Tibial artery (tissue), 4 donors: Measurements from ENCODE around the gene DBF4B.
"Not testable (repeated sequence)": the region's sequence is repeated elsewhere in the genome, so short reads cannot be mapped to it uniquely, and the experiment has no call there.

Experiments
- DNase-seq, 2 donors: peaks; one replicate each; pipeline ENCODE4 v3.0.0-alpha.2; 2019
- H3K27ac ChIP-seq, 2 donors: fragments of 200-600 bp; sonication (generic) in 1 of 2; 1 replicate in 1 of 2; 2 replicates in 1 of 2; pipeline ENCODE4 v1.5.1; 2018 to 2019; ENCODE audit warnings: mild to moderate bottlenecking in 1 of 2
- H3K27me3 ChIP-seq, 2 donors: fragments of 200-600 bp; sonication (generic) in 1 of 2; one replicate each; pipeline versions ENCODE4 v1.5.1 to v1.6.0; 2016 to 2019
- H3K36me3 ChIP-seq, 3 donors: fragments of 200-600 bp; sonication (generic) in 2 of 3; one replicate each; pipeline ENCODE4 v1.5.1; 2016 to 2019; ENCODE audit warnings: mild to moderate bottlenecking in 2 of 3
- H3K4me1 ChIP-seq, 4 donors: fragments of 200-600 bp; sonication (generic) in 2 of 4; 1 replicate in 3 of 4; 2 replicates in 1 of 4; pipeline ENCODE4 v1.5.1; 2016 to 2019
- H3K4me3 ChIP-seq, 2 donors: fragments of 200-600 bp; sonication (generic) in 1 of 2; 1 replicate in 1 of 2; 2 replicates in 1 of 2; pipeline ENCODE4 v1.5.1; 2018 to 2019; ENCODE audit warnings: mild to moderate bottlenecking in 2 of 2
- H3K9me3 ChIP-seq, 3 donors: fragments of 200-600 bp; sonication (generic) in 1 of 3; one replicate each; pipeline ENCODE4 v1.5.1; 2016 to 2019
- CTCF ChIP-seq, 2 experiments: fragments of 200-600 bp in 1 of 2; fragments of 450-650 bp in 1 of 2; IDR thresholded peaks; one replicate each; pipeline ENCODE4 v1.5.1; 2017 to 2019; ENCODE audit warnings: antibody characterized with exemption in 2 of 2, mild to moderate bottlenecking in 1 of 2, moderate library complexity in 1 of 2
- intact Hi-C: fragments of 100-400 bp; cut with DNase I; formaldehyde crosslinking; loops from one replicate; pipeline ENCODE4 v1.15.0; 2023; ENCODE audit warnings: low total_unique reads

The DBF4B gene

GRCh38 chr17:44719444-44719843 is 11.0 kb downstream of the DBF4B start:
- no peak for TF ChIP-seq CTCF (IDR thresholded peaks at IDR 0.05)
- Histone ChIP-seq H3K4me3 (no peak overlapping the region), H3K9me3 (no peaks in the 10 kb centered on the region), H3K27me3 (no peaks in the 10 kb centered on the region), H3K27ac (no peak overlapping the region), H3K4me1 (no peaks in the 10 kb centered on the region), H3K36me3 (peaks cover 0 to 33% (median 6%) of the 10 kb centered on the region in 3 donors)
- intact Hi-C loops = no loop called here
- DNase-seq = no peak

- H3K4me3 ChIP-seq = no peak overlapping the region
- no peaks in the 10 kb centered on the region for H3K4me1 ChIP-seq
- DNase-seq = no peak
- peaks cover 0 to 34% (median 6%) of the 10 kb centered on the region in 3 donors for H3K36me3 ChIP-seq
- no peak for TF ChIP-seq CTCF (IDR thresholded peaks at IDR 0.05)
- no peak overlapping the region for H3K27ac ChIP-seq
- intact Hi-C loops = no loop called here
- H3K27me3 ChIP-seq = no peaks in the 10 kb centered on the region
- H3K9me3 ChIP-seq = no peaks in the 10 kb centered on the region
Observed at GRCh38 chr17:44722254-44722653, 13.8 kb downstream of the DBF4B start.

GRCh38 chr17:44726121-44726520 is 17.7 kb downstream of the DBF4B start:
- H3K27ac ChIP-seq, DNase-seq, H3K4me1 ChIP-seq, H3K27me3 ChIP-seq, H3K4me3 ChIP-seq, intact Hi-C loops, H3K9me3 ChIP-seq: not testable (repeated sequence)
- H3K36me3 ChIP-seq = peaks cover 6 to 38% (median 8%) of the 10 kb centered on the region in 3 donors

GRCh38 chr17:44733753-44734152 is 25.3 kb downstream of the DBF4B start:
- Histone ChIP-seq H3K27me3 (no peaks in the 10 kb centered on the region), H3K4me1 (no peaks in the 10 kb centered on the region), H3K36me3 (peaks cover 0 to 23% (median 8%) of the 10 kb centered on the region in 3 donors), H3K4me3 (no peak overlapping the region), H3K27ac (no peak overlapping the region), H3K9me3 (no peaks in the 10 kb centered on the region)
- DNase-seq = no peak
- TF ChIP-seq CTCF (IDR thresholded peaks at IDR 0.05) = no peak
- intact Hi-C loops = no loop called here

GRCh38 chr17:44734272-44734671 is 25.8 kb downstream of the DBF4B start:
- TF ChIP-seq CTCF (IDR thresholded peaks at IDR 0.05) = no peak
- intact Hi-C loops = no loop called here

GRCh38 chr17:44736551-44737240 is 28.2 kb downstream of the DBF4B start:
- Histone ChIP-seq H3K9me3 (no peaks in the 10 kb centered on the region), H3K4me1 (no peaks in the 10 kb centered on the region), H3K36me3 (peaks cover 0 to 26% (median 4%) of the 10 kb centered on the region in 3 donors), H3K4me3 (no peak overlapping the region), H3K27me3 (no peaks in the 10 kb centered on the region), H3K27ac (no peak overlapping the region)
- no peak for TF ChIP-seq CTCF (IDR thresholded peaks at IDR 0.05)
- intact Hi-C loops = no loop called here
- DNase-seq = no peak

More at GRCh38 chr17:44734272-44734671, 25.8 kb downstream of the DBF4B start:
- no peak overlapping the region for H3K27ac ChIP-seq
- no peak overlapping the region for H3K4me3 ChIP-seq
- no peaks in the 10 kb centered on the region for H3K4me1 ChIP-seq
- H3K9me3 ChIP-seq = no peaks in the 10 kb centered on the region
- H3K36me3 ChIP-seq = peaks cover 0 to 24% (median 8%) of the 10 kb centered on the region in 3 donors
- H3K27me3 ChIP-seq = no peaks in the 10 kb centered on the region
- no peak for DNase-seq
